ENCODE measurements around the gene SYDE1. TPM values are rescaled to one million over a fixed set of nuclear protein-coding genes. Genes with fewer than 3 reads are reported as not detected.

Gene SYDE1
- total and polyA plus RNA-seq, 2 of the 4 experiments (the other 2 are of a cell fraction) = 19.4 to 64.9 TPM

GRCh38 chr19:15118248-15118647, 11.0 kb downstream of the SYDE1 start:
- Histone ChIP-seq H3K4me3 (ENCODE audit: insufficient read depth, low read depth, low read length) (no peak overlapping the region), H4K8ac (ENCODE audit: low read depth in 2 of 2, low read length in 2 of 2) (no peak overlapping the region), H2BK20ac (ENCODE audit: low read depth, low read length) (no peak overlapping the region), H3K9me3 (ENCODE audit: control insufficient read depth, insufficient read depth, low read length) (peaks cover 2% of the 10 kb centered on the region; the same call in 1 of the 2 replicates), H3K4me1 (ENCODE audit: control insufficient read depth, insufficient read depth, low read length) (no peaks in the 10 kb centered on the region; the same call in 1 of the 2 replicates), H3K14ac (replicated peaks; ENCODE audit: low read depth, low read length) (no peak overlapping the region), H3K9me1 (ENCODE audit: insufficient read depth, low read length) (peaks cover 10% of the 10 kb centered on the region; the same call in 1 of the 2 replicates), H2BK15ac (ENCODE audit: low read depth, low read length) (no peak overlapping the region), H2AFZ (replicated peaks; ENCODE audit: low read length, poor library complexity) (no peak overlapping the region), H3K4me2 (ENCODE audit: low read depth, low read length) (no peak overlapping the region), H4K91ac (ENCODE audit: insufficient read depth, low read depth, low read length) (no peak overlapping the region), H4K5ac (ENCODE audit: low read depth, low read length) (no peak overlapping the region), H3K79me1 (ENCODE audit: low read depth in 1 of 2, low read length in 2 of 2) (peaks cover 8 to 55% of the 10 kb centered on the region in 2 experiments), H4K20me1 (ENCODE audit: insufficient read depth, low read length) (peaks cover 27% of the 10 kb centered on the region), H3K36me3 (ENCODE audit: control insufficient read depth, insufficient read depth, low read length) (peaks cover 82% of the 10 kb centered on the region), H2AK9ac (replicated peaks; ENCODE audit: low read depth, low read length, poor library complexity) (no peak overlapping the region), H2BK120ac (ENCODE audit: low read depth, low read length) (no peak overlapping the region), H3K9ac (ENCODE audit: low read depth, low read length) (no peak overlapping the region), H3K56ac (ENCODE audit: extremely low read depth, insufficient read depth, low read length) (no peak overlapping the region), H3K27ac (ENCODE audit: insufficient read depth, low read length) (no peak overlapping the region), H3K18ac (ENCODE audit: low read depth, low read length) (no peak overlapping the region), H3K23ac (ENCODE audit: low read depth, low read length) (no peak overlapping the region), H2AK5ac (ENCODE audit: low read depth, low read length) (no peak overlapping the region), H2BK5ac (ENCODE audit: low read depth, low read length, poor library complexity, severe bottlenecking) (no peak overlapping the region), H3K27me3 (ENCODE audit: control insufficient read depth, insufficient read depth, low read length) (no peaks in the 10 kb centered on the region), H3K4ac (ENCODE audit: low read depth, low read length) (no peak overlapping the region)
- DNase-seq (no peak), ATAC-seq (ENCODE audit: low read depth) (no peak)
- CTCF ChIA-PET = no interaction called here
- POLR2A ChIA-PET (ENCODE audit: unreplicated experiment) = no interaction called here
- no peak for TF ChIP-seq RCOR1 (IDR thresholded peaks at IDR 0.05; ENCODE audit: insufficient replicate concordance, low read length)
- TF ChIP-seq ELK1 (IDR thresholded peaks at IDR 0.05; ENCODE audit: borderline replicate concordance, low read depth, low read length) = no peak
- TF ChIP-seq BHLHE40 (IDR thresholded peaks at IDR 0.05; ENCODE audit: low read depth, low read length) = no peak
- no peak for TF ChIP-seq MAZ (IDR thresholded peaks at IDR 0.05; ENCODE audit: borderline replicate concordance, low read depth, low read length)
- no peak for TF ChIP-seq FOS (IDR thresholded peaks at IDR 0.05; ENCODE audit: low read depth, low read length)
- no peak for TF ChIP-seq RAD21 (IDR thresholded peaks at IDR 0.05; ENCODE audit: low read length)
- no peak for TF ChIP-seq CHD1 (IDR thresholded peaks at IDR 0.05; ENCODE audit: low read depth, low read length)
- no peak for TF ChIP-seq NFE2L2 (IDR thresholded peaks at IDR 0.05; ENCODE audit: low read depth, low read length)
- TF ChIP-seq CEBPB (IDR thresholded peaks at IDR 0.05; ENCODE audit: low read depth, low read length) = no peak
- no peak for TF ChIP-seq RFX5 (IDR thresholded peaks at IDR 0.05; ENCODE audit: low read depth, low read length)
- TF ChIP-seq, protein P1, sequence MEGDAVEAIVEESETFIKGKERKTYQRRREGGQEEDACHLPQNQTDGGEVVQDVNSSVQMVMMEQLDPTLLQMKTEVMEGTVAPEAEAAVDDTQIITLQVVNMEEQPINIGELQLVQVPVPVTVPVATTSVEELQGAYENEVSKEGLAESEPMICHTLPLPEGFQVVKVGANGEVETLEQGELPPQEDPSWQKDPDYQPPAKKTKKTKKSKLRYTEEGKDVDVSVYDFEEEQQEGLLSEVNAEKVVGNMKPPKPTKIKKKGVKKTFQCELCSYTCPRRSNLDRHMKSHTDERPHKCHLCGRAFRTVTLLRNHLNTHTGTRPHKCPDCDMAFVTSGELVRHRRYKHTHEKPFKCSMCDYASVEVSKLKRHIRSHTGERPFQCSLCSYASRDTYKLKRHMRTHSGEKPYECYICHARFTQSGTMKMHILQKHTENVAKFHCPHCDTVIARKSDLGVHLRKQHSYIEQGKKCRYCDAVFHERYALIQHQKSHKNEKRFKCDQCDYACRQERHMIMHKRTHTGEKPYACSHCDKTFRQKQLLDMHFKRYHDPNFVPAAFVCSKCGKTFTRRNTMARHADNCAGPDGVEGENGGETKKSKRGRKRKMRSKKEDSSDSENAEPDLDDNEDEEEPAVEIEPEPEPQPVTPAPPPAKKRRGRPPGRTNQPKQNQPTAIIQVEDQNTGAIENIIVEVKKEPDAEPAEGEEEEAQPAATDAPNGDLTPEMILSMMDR (conservative IDR thresholded peaks at IDR 0.05; ENCODE audit: low read depth, low read length) = no peak
- dilution Hi-C loops (cut with HindIII; ENCODE audit: low sequenced_read_pairs, unreplicated experiment) = no loop called here
- BruUV-seq (replicated peaks) = no TSS peak
- in situ Hi-C loops (cut with MboI; ENCODE audit: low sequenced_read_pairs) = loop anchor here (10.0 to 25.0 kb wide), 2 partner anchors 137 to 1069 kb away; partner anchors contain the start of genes AP1M1 and FAM32A
- 90% methylated on average over 2 of the region's 2 CpGs; no CpG with 5 or more reads in 1 of the 2 experiments for WGBS, 2 experiments (ENCODE audit: extremely low coverage in 2 of 2, insufficient read length in 1 of 2)
- intact Hi-C loops (cut with micrococcal nuclease) = no loop called here

All from IMR-90 (cell line).